HepG2 (cell line): Measurements from ENCODE around the gene SEMA4C. TPM values are rescaled to one million over a fixed set of nuclear protein-coding genes. Genes with fewer than 3 reads are reported as not detected.

Source experiments
- BORCS8-MEF2B ChIP-seq: sonication (generic); formaldehyde crosslinking; IDR thresholded peaks from 2 replicates; pipeline ENCODE4 v1.8.0; 2022; ENCODE audit warnings: mild to moderate bottlenecking, missing genetic modification reagents
- KAT2B ChIP-seq: fragments of 150-350 bp; IDR thresholded peaks from 2 replicates; pipeline ENCODE4 v1.6.1; 2014; ENCODE audit warnings: low read depth, low read length, borderline replicate concordance
- TRIM24 ChIP-seq: sonication (generic); formaldehyde crosslinking; IDR thresholded peaks from 2 replicates; pipeline ENCODE4 v1.8.0; 2022; ENCODE audit warnings: mild to moderate bottlenecking, missing genetic modification reagents
- ZFP90 ChIP-seq: sonication (generic); formaldehyde crosslinking; IDR thresholded peaks from 2 replicates; pipeline ENCODE4 v1.8.0; 2022; ENCODE audit warnings: missing genetic modification reagents, mild to moderate bottlenecking, inconsistent platforms, borderline replicate concordance
- ZNF12 ChIP-seq: sonication (generic); formaldehyde crosslinking; IDR thresholded peaks from 2 replicates; pipeline ENCODE4 v1.5.0; 2020; ENCODE audit warnings: missing genetic modification reagents
- ZNF44 ChIP-seq: sonication (generic); formaldehyde crosslinking; IDR thresholded peaks from 2 replicates; pipeline ENCODE4 v1.5.1; 2020; ENCODE audit warnings: mild to moderate bottlenecking, missing genetic modification reagents
- polyA plus RNA-seq, 8 experiments: library from polyadenylated mRNA; depleted of rRNA in 3 of 8; stranded (reverse) in 7 of 8; unstranded in 1 of 8; fragments of >200 nt; fragmentation: Illumina TruSeq in 4 of 8; extraction: Trizol in 4 of 8; gene quantifications; 2 replicates each; pipeline versions ENCODE4 v1.2.1 to v1.2.3, GENCODE V29; 2011 to 2016; ENCODE audit warnings: low read depth in 4 of 8, missing spikeins in 1 of 8, mixed read lengths in 1 of 8; ENCODE audit not compliant: insufficient read depth in 1 of 8
- total RNA-seq, 5 experiments: library from RNA; depleted of rRNA; stranded (reverse); fragments of >200 nt; fragmentation: Illumina TruSeq; extraction: Trizol; gene quantifications; 2 replicates each; pipeline ENCODE4 v1.2.3, GENCODE V29; 2016; ENCODE audit warnings: low read depth in 1 of 5
- TF ChIP-seq, protein P1 (sequence below): conservative IDR thresholded peaks from 2 replicates; pipeline ENCODE4 v1.6.1; 2018; ENCODE audit warnings: missing genetic modification reagents
- TF ChIP-seq, protein P2 (sequence below): sonication (generic); formaldehyde crosslinking; IDR thresholded peaks from 2 replicates; pipeline ENCODE4 v1.5.0; 2020; ENCODE audit warnings: missing genetic modification reagents
- TF ChIP-seq, protein P3 (sequence below): sonication (generic); formaldehyde crosslinking; conservative IDR thresholded peaks from 2 replicates; pipeline ENCODE4 v1.4.0; 2020; ENCODE audit warnings: mild to moderate bottlenecking, missing genetic modification reagents, moderate library complexity

The SEMA4C gene
- total and polyA plus RNA-seq, 2 of the 13 experiments (the other 11 are each of a cell fraction or from before 2014, with no cell fraction given) = 25.9 to 46.6 TPM

DNA sequence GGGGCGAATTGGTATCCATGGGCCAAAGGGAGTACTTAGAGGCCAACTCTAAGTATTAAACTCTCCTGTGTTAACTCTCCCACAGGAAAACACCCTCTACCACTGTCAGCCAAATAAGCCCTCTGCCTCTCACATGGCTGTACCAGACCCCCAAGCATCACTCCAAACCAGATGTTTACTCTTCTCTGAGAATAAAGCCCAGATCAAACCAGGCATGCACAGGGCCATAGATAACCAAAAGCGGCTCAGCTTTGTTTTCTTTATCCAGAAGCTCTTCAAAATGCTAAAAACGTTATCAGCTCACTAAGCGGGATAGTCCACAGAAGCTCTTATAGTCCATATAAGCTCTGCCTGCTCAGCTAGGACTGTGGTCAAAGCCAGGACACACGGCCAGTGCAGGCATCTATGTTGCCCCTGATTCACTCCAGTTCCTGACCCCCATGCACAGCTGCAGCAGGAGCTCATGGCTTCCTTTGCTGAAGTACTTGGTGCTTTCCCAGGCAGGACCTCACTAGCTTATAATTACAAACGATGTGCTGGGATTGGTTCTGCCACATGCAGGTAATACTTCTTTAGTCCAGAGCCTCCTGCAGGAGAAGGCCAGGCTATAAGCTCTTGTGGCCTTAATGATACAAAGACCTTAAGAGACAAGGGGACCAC, 21.0 kb upstream of the SEMA4C start (continued):
- TF ChIP-seq, protein P1, sequence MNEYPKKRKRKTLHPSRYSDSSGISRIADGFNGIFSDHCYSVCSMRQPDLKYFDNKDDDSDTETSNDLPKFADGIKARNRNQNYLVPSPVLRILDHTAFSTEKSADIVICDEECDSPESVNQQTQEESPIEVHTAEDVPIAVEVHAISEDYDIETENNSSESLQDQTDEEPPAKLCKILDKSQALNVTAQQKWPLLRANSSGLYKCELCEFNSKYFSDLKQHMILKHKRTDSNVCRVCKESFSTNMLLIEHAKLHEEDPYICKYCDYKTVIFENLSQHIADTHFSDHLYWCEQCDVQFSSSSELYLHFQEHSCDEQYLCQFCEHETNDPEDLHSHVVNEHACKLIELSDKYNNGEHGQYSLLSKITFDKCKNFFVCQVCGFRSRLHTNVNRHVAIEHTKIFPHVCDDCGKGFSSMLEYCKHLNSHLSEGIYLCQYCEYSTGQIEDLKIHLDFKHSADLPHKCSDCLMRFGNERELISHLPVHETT (CRISPR knock-in tag) = no peak
- TF ChIP-seq ZFP90 (CRISPR knock-in tag) (no peak), TRIM24 (no peak), ZNF12 (CRISPR knock-in tag) (no peak), KAT2B (no peak), BORCS8-MEF2B (CRISPR knock-in tag) (no peak), ZNF44 (no peak)
- TF ChIP-seq, protein P2, sequence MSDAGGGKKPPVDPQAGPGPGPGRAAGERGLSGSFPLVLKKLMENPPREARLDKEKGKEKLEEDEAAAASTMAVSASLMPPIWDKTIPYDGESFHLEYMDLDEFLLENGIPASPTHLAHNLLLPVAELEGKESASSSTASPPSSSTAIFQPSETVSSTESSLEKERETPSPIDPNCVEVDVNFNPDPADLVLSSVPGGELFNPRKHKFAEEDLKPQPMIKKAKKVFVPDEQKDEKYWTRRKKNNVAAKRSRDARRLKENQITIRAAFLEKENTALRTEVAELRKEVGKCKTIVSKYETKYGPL (CRISPR knock-in tag) = no peak
- TF ChIP-seq, protein P3, sequence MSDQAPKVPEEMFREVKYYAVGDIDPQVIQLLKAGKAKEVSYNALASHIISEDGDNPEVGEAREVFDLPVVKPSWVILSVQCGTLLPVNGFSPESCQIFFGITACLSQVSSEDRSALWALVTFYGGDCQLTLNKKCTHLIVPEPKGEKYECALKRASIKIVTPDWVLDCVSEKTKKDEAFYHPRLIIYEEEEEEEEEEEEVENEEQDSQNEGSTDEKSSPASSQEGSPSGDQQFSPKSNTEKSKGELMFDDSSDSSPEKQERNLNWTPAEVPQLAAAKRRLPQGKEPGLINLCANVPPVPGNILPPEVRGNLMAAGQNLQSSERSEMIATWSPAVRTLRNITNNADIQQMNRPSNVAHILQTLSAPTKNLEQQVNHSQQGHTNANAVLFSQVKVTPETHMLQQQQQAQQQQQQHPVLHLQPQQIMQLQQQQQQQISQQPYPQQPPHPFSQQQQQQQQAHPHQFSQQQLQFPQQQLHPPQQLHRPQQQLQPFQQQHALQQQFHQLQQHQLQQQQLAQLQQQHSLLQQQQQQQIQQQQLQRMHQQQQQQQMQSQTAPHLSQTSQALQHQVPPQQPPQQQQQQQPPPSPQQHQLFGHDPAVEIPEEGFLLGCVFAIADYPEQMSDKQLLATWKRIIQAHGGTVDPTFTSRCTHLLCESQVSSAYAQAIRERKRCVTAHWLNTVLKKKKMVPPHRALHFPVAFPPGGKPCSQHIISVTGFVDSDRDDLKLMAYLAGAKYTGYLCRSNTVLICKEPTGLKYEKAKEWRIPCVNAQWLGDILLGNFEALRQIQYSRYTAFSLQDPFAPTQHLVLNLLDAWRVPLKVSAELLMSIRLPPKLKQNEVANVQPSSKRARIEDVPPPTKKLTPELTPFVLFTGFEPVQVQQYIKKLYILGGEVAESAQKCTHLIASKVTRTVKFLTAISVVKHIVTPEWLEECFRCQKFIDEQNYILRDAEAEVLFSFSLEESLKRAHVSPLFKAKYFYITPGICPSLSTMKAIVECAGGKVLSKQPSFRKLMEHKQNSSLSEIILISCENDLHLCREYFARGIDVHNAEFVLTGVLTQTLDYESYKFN (CRISPR knock-in tag) = no peak
